ENCODE results near the gene PTPN22.

Gene PTPN22

GRCh38 chr1:113887402-113888175, 16.1 kb upstream of the PTPN22 start, which contains the start of gene BCL2L15:
TSS of gene BCL2L15 (minus strand) at chr1:113887581. CDS start at chr1:113887375, 206 bp downstream.
- no peak for DNase-seq (ENCODE audit: low read depth in 2 of 3, low spot score in 1 of 3)

- no peak for DNase-seq (ENCODE audit: low read depth in 2 of 3, low spot score in 1 of 3)
Observed at GRCh38 chr1:113886417-113887401, 15.2 kb upstream of the PTPN22 start.

- DNase-seq (ENCODE audit: low read depth in 2 of 3, low spot score in 1 of 3): no peak
Observed at GRCh38 chr1:113881661-113882060, 10.1 kb upstream of the PTPN22 start.

GRCh38 chr1:113879739-113880038, 8.2 kb upstream of the PTPN22 start:
- DNase-seq (ENCODE audit: low read depth in 2 of 3, low spot score in 1 of 3): no peak

GRCh38 chr1:113876176-113876575, 4.7 kb upstream of the PTPN22 start:
- DNase-seq (ENCODE audit: low read depth in 2 of 3, low spot score in 1 of 3): no peak

- no peak for DNase-seq (ENCODE audit: low read depth in 2 of 3, low spot score in 1 of 3)
Observed at GRCh38 chr1:113875714-113876113, 4.2 kb upstream of the PTPN22 start.

- DNase-seq (ENCODE audit: low read depth in 2 of 3, low spot score in 1 of 3): no peak
Observed at GRCh38 chr1:113874012-113874879, 2.7 kb upstream of the PTPN22 start.

- DNase-seq (ENCODE audit: low read depth in 2 of 3, low spot score in 1 of 3): no peak
Observed at GRCh38 chr1:113872219-113872935, 865 bp upstream of the PTPN22 start.

- no peak for DNase-seq (ENCODE audit: low read depth in 2 of 3, low spot score in 1 of 3)
Observed at GRCh38 chr1:113870778-113871177, 734 bp downstream of the PTPN22 start.

GRCh38 chr1:113868387-113869083, 3.0 kb downstream of the PTPN22 start:
- peak in 1 of 3 donors; percentile 48 for DNase-seq (ENCODE audit: low read depth in 2 of 3, low spot score in 1 of 3)

- no peak for DNase-seq (ENCODE audit: low read depth in 2 of 3, low spot score in 1 of 3)
Observed at GRCh38 chr1:113861641-113862040, 9.9 kb downstream of the PTPN22 start.

- DNase-seq (ENCODE audit: low read depth in 2 of 3, low spot score in 1 of 3): no peak
Observed at GRCh38 chr1:113860891-113861290, 10.6 kb downstream of the PTPN22 start.

- no peak for DNase-seq (ENCODE audit: low read depth in 2 of 3, low spot score in 1 of 3)
Observed at GRCh38 chr1:113859478-113860175, 11.9 kb downstream of the PTPN22 start.

- no peak for DNase-seq (ENCODE audit: low read depth in 2 of 3, low spot score in 1 of 3)
Observed at GRCh38 chr1:113858982-113859381, 12.5 kb downstream of the PTPN22 start.

- DNase-seq (ENCODE audit: low read depth in 2 of 3, low spot score in 1 of 3): no peak
Observed at GRCh38 chr1:113858418-113858817, 13.1 kb downstream of the PTPN22 start.

- DNase-seq (ENCODE audit: low read depth in 2 of 3, low spot score in 1 of 3): no peak
Observed at GRCh38 chr1:113857776-113858175, 13.7 kb downstream of the PTPN22 start.

GRCh38 chr1:113856401-113856790, 15.1 kb downstream of the PTPN22 start:
- no peak for DNase-seq (ENCODE audit: low read depth in 2 of 3, low spot score in 1 of 3)

GRCh38 chr1:113855630-113856400, 15.7 kb downstream of the PTPN22 start:
- no peak for DNase-seq (ENCODE audit: low read depth in 2 of 3, low spot score in 1 of 3)

- no peak for DNase-seq (ENCODE audit: low read depth in 2 of 3, low spot score in 1 of 3)
Observed at GRCh38 chr1:113854234-113854633, 17.3 kb downstream of the PTPN22 start.

All from stimulated activated CD4-positive, alpha-beta T cell treated with anti-CD3 and anti-CD28 coated beads, Interleukin-12 subunit alpha, Interleukin-12 subunit beta, amount 100 ng/mL, for 48 hours (primary cell).